HFFc6 (cell line): Measurements from ENCODE around the gene SLC22A17. TPM values are rescaled to one million over a fixed set of nuclear protein-coding genes. Genes with fewer than 3 reads are reported as not detected.

Source experiments
- DNase-seq: peaks from one replicate; pipeline ENCODE4 v3.0.0-alpha.2; 2018
- H3K27ac Mint-ChIP-seq: 2 replicates; pipeline ENCODE4 v1.8.0; 2020; ENCODE audit warnings: mild to moderate bottlenecking, mixed read lengths
- H3K27me3 Mint-ChIP-seq: 2 replicates; pipeline ENCODE4 v1.8.0; 2021; ENCODE audit warnings: mild to moderate bottlenecking, moderate library complexity, mixed read lengths; ENCODE audit not compliant: insufficient read depth
- H3K36me3 Mint-ChIP-seq: 2 replicates; pipeline ENCODE4 v1.8.0; 2021; ENCODE audit warnings: low read depth, mixed read lengths
- H3K4me1 Mint-ChIP-seq: 2 replicates; pipeline ENCODE4 v1.8.0; 2020; ENCODE audit warnings: low read depth, mixed read lengths
- H3K4me3 Mint-ChIP-seq: 2 replicates; pipeline ENCODE4 v1.8.0; 2020; ENCODE audit warnings: mild to moderate bottlenecking, moderate library complexity, mixed read lengths
- H3K9me3 Mint-ChIP-seq: 2 replicates; pipeline ENCODE4 v1.8.0; 2020; ENCODE audit warnings: mild to moderate bottlenecking, mixed read lengths
- CTCF ChIP-seq: fragments of 200-600 bp; sonication (generic); IDR thresholded peaks from 2 replicates; pipeline ENCODE4 v1.5.0; 2021; ENCODE audit warnings: antibody characterized with exemption, mild to moderate bottlenecking
- total RNA-seq, 6 experiments: library from RNA; stranded (reverse); fragmentation: NEBNext Ultra II Directional; extraction: Animal tissue kit (Norgen Biotek cat#: 25700); gene quantifications; 2 replicates in 1 of 6; 3 replicates in 5 of 6; pipeline ENCODE4 v1.2.3, GENCODE V29; 2021

The SLC22A17 gene
- total RNA-seq, 6 experiments from 2014 or later: 11.7 to 15.6 (median 13.1) TPM

DNA sequence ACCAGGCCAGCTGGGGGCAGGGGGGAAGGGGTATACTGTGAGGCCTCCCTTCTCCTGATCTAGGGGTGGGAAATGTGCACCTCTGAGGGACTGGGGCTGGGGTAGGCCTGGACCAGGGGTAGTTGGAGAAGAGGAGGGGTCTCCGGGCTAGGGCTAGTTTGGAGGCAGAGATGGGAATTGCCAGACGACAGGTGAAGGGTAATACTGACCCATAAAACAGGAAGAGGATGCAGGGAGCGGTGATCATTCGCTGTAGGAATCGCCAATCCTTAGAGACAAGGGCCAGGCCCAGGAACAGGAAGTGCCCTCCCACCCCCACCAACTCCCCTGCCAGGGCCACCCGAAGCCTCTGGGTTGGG is 4.4 kb downstream of the SLC22A17 start:
- no peak overlapping the region for H3K27ac Mint-ChIP-seq

GRCh38 chr14:23347406-23348296 is 5.0 kb downstream of the SLC22A17 start:
- Mint-ChIP-seq H3K27ac (no peak overlapping the region), H3K27me3 (peaks cover 7% of the 10 kb centered on the region), H3K4me1 (no peaks in the 10 kb centered on the region), H3K9me3 (no peaks in the 10 kb centered on the region), H3K4me3 (no peak overlapping the region), H3K36me3 (peaks cover 8% of the 10 kb centered on the region; the same call in 1 of the 2 replicates)
- no peak for DNase-seq
- TF ChIP-seq CTCF: no peak

More for the DNA sequence above, 4.4 kb downstream of the SLC22A17 start:
- H3K27me3 Mint-ChIP-seq: peaks cover 7% of the 10 kb centered on the region
- H3K9me3 Mint-ChIP-seq: no peaks in the 10 kb centered on the region
- peaks cover 8% of the 10 kb centered on the region; the same call in 1 of the 2 replicates for H3K36me3 Mint-ChIP-seq
- no peak overlapping the region for H3K4me3 Mint-ChIP-seq
- peaks cover 6% of the 10 kb centered on the region; the same call in 1 of the 2 replicates for H3K4me1 Mint-ChIP-seq
- DNase-seq: no peak
- TF ChIP-seq CTCF: no peak

GRCh38 chr14:23346693-23347405 is 5.8 kb downstream of the SLC22A17 start:
- peaks cover 9% of the 10 kb centered on the region for H3K27me3 Mint-ChIP-seq

GRCh38 chr14:23345987-23346692 is 6.5 kb downstream of the SLC22A17 start:
- no peak for TF ChIP-seq CTCF
- Mint-ChIP-seq H3K27me3 (peaks cover 7% of the 10 kb centered on the region), H3K27ac (no peak overlapping the region), H3K4me3 (no peak overlapping the region), H3K9me3 (no peaks in the 10 kb centered on the region), H3K36me3 (peaks cover 5% of the 10 kb centered on the region; the same call in 1 of the 2 replicates), H3K4me1 (no peaks in the 10 kb centered on the region)
- DNase-seq: no peak

More at GRCh38 chr14:23346693-23347405, 5.8 kb downstream of the SLC22A17 start:
- Mint-ChIP-seq H3K9me3 (no peaks in the 10 kb centered on the region), H3K4me3 (no peak overlapping the region), H3K27ac (no peak overlapping the region), H3K4me1 (no peaks in the 10 kb centered on the region), H3K36me3 (peaks cover 8% of the 10 kb centered on the region; the same call in 1 of the 2 replicates)
- DNase-seq: no peak
- TF ChIP-seq CTCF: no peak

DNA sequence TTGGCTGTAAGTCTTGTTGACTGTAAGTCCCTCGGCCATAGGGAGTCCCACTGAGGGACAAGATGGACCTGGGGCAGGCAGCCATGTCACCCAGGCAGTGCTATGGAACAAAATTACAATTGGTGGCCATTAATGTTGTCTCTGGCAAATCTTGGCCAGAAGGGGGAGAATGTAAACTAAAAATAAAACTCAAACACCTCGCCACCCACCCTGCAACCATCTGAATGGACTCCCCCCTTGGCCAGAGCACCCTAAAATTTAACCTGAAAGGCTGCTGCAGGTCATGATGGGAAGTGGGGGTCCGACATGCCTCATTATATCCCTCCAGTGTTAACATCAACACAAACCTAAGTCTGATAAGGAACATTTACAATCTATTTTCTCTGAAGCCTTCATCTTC is 8.2 kb downstream of the SLC22A17 start:
- Mint-ChIP-seq H3K27me3 (peaks cover 2% of the 10 kb centered on the region), H3K4me1 (no peaks in the 10 kb centered on the region), H3K9me3 (peaks cover 11% of the 10 kb centered on the region), H3K36me3 (peaks cover 6% of the 10 kb centered on the region; the same call in 1 of the 2 replicates), H3K27ac (no peak overlapping the region), H3K4me3 (no peak overlapping the region)
- TF ChIP-seq CTCF: peak; percentile 53
- no peak for DNase-seq
